HepG2 (cell line): ENCODE data around the gene ADAMTS14. TPM values are rescaled to one million over a fixed set of nuclear protein-coding genes. Genes with fewer than 3 reads are reported as not detected.

ENCODE experiments used
- ATAC-seq: fragments of 200-7000 bp; cut with Tn5 transposase; 3 replicates; pipeline ENCODE4 v1.9.1; 2020; ENCODE audit warnings: mild to moderate bottlenecking, moderate library complexity
- BruUV-seq: library from RNA; stranded (reverse); fragments of 400-500 nt; replicated peaks from 2 replicates; lab custom pipeline; 2021; lab: Mats Ljungman, UMichigan
- CTCF ChIA-PET: fragments of 300-600 bp; formaldehyde crosslinking; extraction: SDS; loops from one replicate; lab custom pipeline; 2021; ENCODE audit warnings: low total read pairs, inconsistent platforms, low intra/inter-chr PET ratio; lab: Yijun Ruan, JAX
- POLR2A ChIA-PET: fragments of 350-600 bp; sonication (Branson Sonifier 250); formaldehyde crosslinking; loops from one replicate; lab custom pipeline; 2020; ENCODE audit warnings: antibody characterized with exemption, inconsistent platforms; lab: Yijun Ruan, JAX
- DNase-seq: peaks from one replicate; pipeline ENCODE4 v3.0.0-alpha.2; 2015; ENCODE audit warnings: low spot score
- FAIRE-seq: peaks from 3 replicates; lab custom pipeline; 2011; peaks lifted over from hg19 to GRCh38; lab: Jason Lieb, UNC
- H2AFZ ChIP-seq: one replicate; pipeline ENCODE4 v1.6.1; 2011; ENCODE audit warnings: low read length, inconsistent platforms
- H3K27ac ChIP-seq: fragments of 300-600 bp; 3 replicates; pipeline ENCODE4 v1.8.0; 2011; ENCODE audit warnings: mixed run types, mild to moderate bottlenecking, mixed read lengths, low read length, inconsistent platforms; ENCODE audit not compliant: insufficient read depth; ENCODE audit errors: extremely low read length
- H3K27me3 ChIP-seq, 2 experiments: fragments of 200-600 bp in 1 of 2; 2 replicates in 1 of 2; 3 replicates in 1 of 2; pipeline versions ENCODE4 v1.6.0 to v1.8.0; 2011; ENCODE audit warnings: low read length in 2 of 2, mild to moderate bottlenecking in 2 of 2, moderate library complexity in 2 of 2, inconsistent platforms in 1 of 2; ENCODE audit not compliant: insufficient read depth in 2 of 2, control insufficient read depth in 1 of 2
- H3K36me3 ChIP-seq, 2 experiments: fragments of 200-600 bp in 1 of 2; replicated peaks in 1 of 2; 2 replicates in 1 of 2; 3 replicates in 1 of 2; pipeline versions ENCODE4 v1.5.1 to v1.8.0; 2011; ENCODE audit warnings: low read length in 2 of 2, inconsistent platforms in 1 of 2; ENCODE audit not compliant: insufficient read depth in 2 of 2, control insufficient read depth in 1 of 2
- H3K4me1 ChIP-seq: 2 replicates; pipeline ENCODE4 v1.5.1; 2012; ENCODE audit warnings: low read length, inconsistent platforms; ENCODE audit not compliant: insufficient read depth
- H3K4me2 ChIP-seq: 2 replicates; pipeline ENCODE4 v1.6.0; 2011; ENCODE audit warnings: low read depth, low read length, inconsistent platforms
- H3K4me3 ChIP-seq, 3 experiments: fragments of 200-600 bp in 1 of 3; sonication (generic), shearing (Covaris generic) in 1 of 3; replicated peaks in 1 of 3; 2 replicates each; pipeline ENCODE4 v1.5.1; 2011 to 2016; ENCODE audit warnings: low read length in 3 of 3, inconsistent platforms in 2 of 3, low read depth in 2 of 3, mild to moderate bottlenecking in 2 of 3, control low read depth in 1 of 3, mixed read lengths in 1 of 3; ENCODE audit not compliant: insufficient read depth in 1 of 3
- H3K79me2 ChIP-seq: one replicate; pipeline ENCODE4 v1.6.1; 2011; ENCODE audit warnings: low read length, inconsistent platforms; ENCODE audit not compliant: insufficient read depth
- H3K9ac ChIP-seq: 2 replicates; pipeline ENCODE4 v1.6.0; 2011; ENCODE audit warnings: mild to moderate bottlenecking, low read depth, low read length, inconsistent platforms; ENCODE audit not compliant: insufficient read depth
- H3K9me3 ChIP-seq: 2 replicates; pipeline ENCODE4 v1.5.1; 2012; ENCODE audit warnings: mild to moderate bottlenecking, low read length
- H4K20me1 ChIP-seq: 2 replicates; pipeline ENCODE4 v1.6.0; 2011; ENCODE audit warnings: inconsistent platforms, mild to moderate bottlenecking, low read length, moderate library complexity; ENCODE audit not compliant: insufficient read depth
- E2F1 ChIP-seq: sonication (generic); formaldehyde crosslinking; IDR thresholded peaks from 2 replicates; pipeline ENCODE4 v1.5.0; 2020; ENCODE audit warnings: missing genetic modification reagents
- GATAD2A ChIP-seq: IDR thresholded peaks from 2 replicates; pipeline ENCODE4 v1.6.1; 2016
- ISL2 ChIP-seq: sonication (generic); formaldehyde crosslinking; IDR thresholded peaks from 2 replicates; pipeline ENCODE4 v1.5.0; 2020; ENCODE audit warnings: missing genetic modification reagents
- KLF11 ChIP-seq: IDR thresholded peaks from 2 replicates; pipeline ENCODE4 v1.6.1; 2016; ENCODE audit warnings: missing compliant biosample characterization
- MTF2 ChIP-seq: sonication (generic); formaldehyde crosslinking; IDR thresholded peaks from 2 replicates; pipeline ENCODE4 v1.5.0; 2020; ENCODE audit warnings: missing genetic modification reagents, borderline replicate concordance
- PTBP1 ChIP-seq: fragments of 200-400 bp; formaldehyde crosslinking; IDR thresholded peaks from 2 replicates; pipeline ENCODE4 v1.6.1; 2018; ENCODE audit warnings: low read length, low read depth; ENCODE audit not compliant: poor library complexity, severe bottlenecking
- ZBTB7A ChIP-seq: sonication (generic); formaldehyde crosslinking; IDR thresholded peaks from 2 replicates; pipeline ENCODE4 v1.8.0; 2022; ENCODE audit warnings: mild to moderate bottlenecking, missing genetic modification reagents
- ZNF678 ChIP-seq: sonication (generic); formaldehyde crosslinking; IDR thresholded peaks from 2 replicates; pipeline ENCODE4 v1.4.0; 2020; ENCODE audit warnings: mild to moderate bottlenecking, missing genetic modification reagents
- ZNF740 ChIP-seq: sonication (generic); formaldehyde crosslinking; IDR thresholded peaks from 2 replicates; pipeline ENCODE4 v1.4.0; 2020; ENCODE audit warnings: missing genetic modification reagents
- in situ Hi-C: cut with HindIII; loops from 2 replicates; pipeline ENCODE4 v1.10.0; 2017; ENCODE audit warnings: low pct_unique_long_range_greater_than_20kb; ENCODE audit not compliant: extremely low pct_ligation_motif_present
- intact Hi-C: fragments of 100-400 bp; cut with micrococcal nuclease; formaldehyde crosslinking; loops from one replicate; pipeline ENCODE4 v1.10.0; 2022; ENCODE audit not compliant: unreplicated experiment
- polyA plus RNA-seq, 8 experiments: library from polyadenylated mRNA; depleted of rRNA in 3 of 8; stranded (reverse) in 7 of 8; unstranded in 1 of 8; fragments of >200 nt; fragmentation: Illumina TruSeq in 4 of 8; extraction: Trizol in 4 of 8; gene quantifications; 2 replicates each; pipeline versions ENCODE4 v1.2.1 to v1.2.3, GENCODE V29; 2011 to 2016; ENCODE audit warnings: low read depth in 4 of 8, missing spikeins in 1 of 8, mixed read lengths in 1 of 8; ENCODE audit not compliant: insufficient read depth in 1 of 8
- total RNA-seq, 5 experiments: library from RNA; depleted of rRNA; stranded (reverse); fragments of >200 nt; fragmentation: Illumina TruSeq; extraction: Trizol; gene quantifications; 2 replicates each; pipeline ENCODE4 v1.2.3, GENCODE V29; 2016; ENCODE audit warnings: low read depth in 1 of 5
- TF ChIP-seq, protein P1 (sequence below): sonication (generic); formaldehyde crosslinking; IDR thresholded peaks from 2 replicates; pipeline ENCODE4 v1.4.0; 2020; ENCODE audit warnings: mild to moderate bottlenecking, missing genetic modification reagents
- TF ChIP-seq, protein P2 (sequence below): sonication (generic); formaldehyde crosslinking; IDR thresholded peaks from 2 replicates; pipeline ENCODE4 v1.4.0; 2020; ENCODE audit warnings: missing genetic modification reagents

Gene ADAMTS14
- total and polyA plus RNA-seq, 2 of the 13 experiments (the other 11 are each of a cell fraction or from before 2014, with no cell fraction given): 0.04 to 0.07 TPM

DNA sequence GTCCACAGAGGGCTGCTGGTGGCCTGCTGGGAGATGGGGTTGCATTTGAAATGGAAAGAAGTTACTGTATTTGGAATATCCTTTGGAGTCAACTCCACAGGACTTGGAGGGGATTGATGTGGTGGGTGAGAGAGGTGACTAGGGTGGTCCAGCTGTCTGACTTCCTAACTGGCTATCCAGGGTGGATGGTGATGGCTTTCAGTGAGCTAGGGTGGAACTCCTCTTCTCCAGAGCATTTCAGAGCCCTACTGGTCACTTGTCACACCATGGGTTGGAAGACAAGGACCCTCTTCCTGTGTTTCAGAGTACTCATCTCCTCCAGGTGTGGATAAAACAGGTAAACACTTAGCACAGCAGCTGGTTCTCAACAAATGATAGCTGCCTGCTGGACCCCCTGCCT, 3.3 kb upstream of the ADAMTS14 start:
- BruUV-seq: no TSS peak
- FAIRE-seq: no peak
- no peak for DNase-seq
- H2AFZ ChIP-seq: no peak overlapping the region
- no peak for ATAC-seq
- no peak overlapping the region for H3K27ac ChIP-seq
- no peaks in the 10 kb centered on the region for H3K79me2 ChIP-seq
- no peaks in the 10 kb centered on the region for H3K36me3 ChIP-seq
- in situ Hi-C loops: no loop called here
- no peak overlapping the region for H3K4me3 ChIP-seq
- H3K9ac ChIP-seq: no peak overlapping the region
- peaks cover 3 to 27% of the 10 kb centered on the region in 2 experiments; a peak in 4 of 5 replicates for H3K27me3 ChIP-seq
- ChIA-PET POLR2A (no interaction called here), CTCF (no interaction called here)
- intact Hi-C loops: no loop called here
- no peaks in the 10 kb centered on the region for H4K20me1 ChIP-seq
- no peak overlapping the region for H3K4me2 ChIP-seq
- H3K4me1 ChIP-seq: no peaks in the 10 kb centered on the region
- no peaks in the 10 kb centered on the region for H3K9me3 ChIP-seq
- TF ChIP-seq, protein P1, sequence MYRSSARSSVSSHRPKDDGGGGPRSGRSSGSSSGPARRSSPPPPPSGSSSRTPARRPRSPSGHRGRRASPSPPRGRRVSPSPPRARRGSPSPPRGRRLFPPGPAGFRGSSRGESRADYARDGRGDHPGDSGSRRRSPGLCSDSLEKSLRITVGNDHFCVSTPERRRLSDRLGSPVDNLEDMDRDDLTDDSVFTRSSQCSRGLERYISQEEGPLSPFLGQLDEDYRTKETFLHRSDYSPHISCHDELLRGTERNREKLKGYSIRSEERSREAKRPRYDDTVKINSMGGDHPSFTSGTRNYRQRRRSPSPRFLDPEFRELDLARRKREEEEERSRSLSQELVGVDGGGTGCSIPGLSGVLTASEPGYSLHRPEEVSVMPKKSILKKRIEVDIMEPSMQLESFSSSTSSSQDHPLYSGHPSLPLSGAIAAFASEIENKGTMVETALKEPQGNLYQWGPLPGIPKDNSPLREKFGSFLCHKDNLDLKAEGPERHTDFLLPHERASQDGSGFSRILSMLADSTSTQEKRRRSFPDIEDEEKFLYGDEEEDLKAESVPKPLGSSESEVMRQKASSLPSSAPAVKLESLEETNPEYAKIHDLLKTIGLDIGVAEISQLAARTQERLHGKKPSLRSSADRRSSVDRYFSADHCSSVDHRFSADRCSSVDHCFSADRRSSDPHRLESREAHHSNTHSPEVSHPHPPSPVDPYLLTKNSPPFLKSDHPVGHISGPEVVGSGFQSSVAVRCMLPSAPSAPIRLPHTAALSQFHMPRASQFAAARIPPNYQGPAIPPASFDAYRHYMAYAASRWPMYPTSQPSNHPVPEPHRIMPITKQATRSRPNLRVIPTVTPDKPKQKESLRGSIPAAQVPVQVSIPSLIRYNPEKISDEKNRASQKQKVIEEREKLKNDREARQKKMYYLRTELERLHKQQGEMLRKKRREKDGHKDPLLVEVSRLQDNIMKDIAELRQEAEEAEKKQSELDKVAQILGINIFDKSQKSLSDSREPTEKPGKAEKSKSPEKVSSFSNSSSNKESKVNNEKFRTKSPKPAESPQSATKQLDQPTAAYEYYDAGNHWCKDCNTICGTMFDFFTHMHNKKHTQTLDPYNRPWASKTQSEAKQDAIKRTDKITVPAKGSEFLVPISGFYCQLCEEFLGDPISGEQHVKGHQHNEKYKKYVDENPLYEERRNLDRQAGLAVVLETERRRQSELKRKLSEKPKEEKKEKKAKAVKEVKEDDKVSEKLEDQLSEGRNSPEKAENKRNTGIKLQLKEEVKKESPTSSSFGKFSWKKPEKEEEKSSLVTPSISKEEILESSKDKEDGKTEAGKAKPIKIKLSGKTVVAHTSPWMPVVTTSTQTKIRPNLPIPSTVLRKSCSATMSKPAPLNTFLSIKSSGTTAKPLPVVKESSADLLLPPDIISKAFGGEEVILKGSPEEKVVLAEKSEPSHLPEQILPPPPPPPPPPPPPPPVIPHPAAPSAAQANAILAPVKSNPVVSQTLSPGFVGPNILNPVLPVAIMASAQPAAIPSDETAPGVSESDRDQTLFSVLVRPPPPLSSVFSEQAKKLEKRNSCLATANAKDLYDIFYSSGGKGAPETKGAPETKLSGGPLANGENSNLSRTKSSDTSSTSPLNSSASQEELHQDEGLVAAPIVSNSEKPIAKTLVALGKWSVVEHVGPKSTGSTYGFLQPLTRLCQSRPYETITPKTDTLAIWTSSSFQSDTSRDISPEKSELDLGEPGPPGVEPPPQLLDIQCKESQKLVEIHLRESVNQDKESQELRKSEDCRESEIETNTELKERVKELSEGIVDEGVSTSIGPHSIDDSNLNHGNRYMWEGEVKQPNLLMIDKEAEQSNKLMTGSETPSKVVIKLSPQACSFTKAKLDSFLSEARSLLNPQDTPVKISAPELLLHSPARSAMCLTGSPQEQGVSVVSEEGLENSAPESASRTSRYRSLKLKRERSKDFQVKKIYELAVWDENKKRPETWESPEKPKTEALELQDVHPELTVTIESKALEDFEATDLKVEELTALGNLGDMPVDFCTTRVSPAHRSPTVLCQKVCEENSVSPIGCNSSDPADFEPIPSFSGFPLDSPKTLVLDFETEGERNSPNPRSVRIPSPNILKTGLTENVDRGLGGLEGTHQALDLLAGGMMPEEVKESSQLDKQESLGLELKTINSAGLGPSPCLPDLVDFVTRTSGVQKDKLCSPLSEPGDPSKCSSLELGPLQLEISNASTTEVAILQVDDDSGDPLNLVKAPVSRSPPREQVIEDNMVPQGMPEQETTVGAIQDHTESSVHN (CRISPR knock-in tag): no peak
- no peak for TF ChIP-seq MTF2 (CRISPR knock-in tag)
- no peak for TF ChIP-seq E2F1
- TF ChIP-seq PTBP1: no peak
- TF ChIP-seq ZNF740 (CRISPR knock-in tag): no peak
- no peak for TF ChIP-seq ZNF678 (CRISPR knock-in tag)
- no peak for TF ChIP-seq KLF11
- TF ChIP-seq GATAD2A (CRISPR knock-in tag): no peak
- no peak for TF ChIP-seq ISL2
- TF ChIP-seq, protein P2, sequence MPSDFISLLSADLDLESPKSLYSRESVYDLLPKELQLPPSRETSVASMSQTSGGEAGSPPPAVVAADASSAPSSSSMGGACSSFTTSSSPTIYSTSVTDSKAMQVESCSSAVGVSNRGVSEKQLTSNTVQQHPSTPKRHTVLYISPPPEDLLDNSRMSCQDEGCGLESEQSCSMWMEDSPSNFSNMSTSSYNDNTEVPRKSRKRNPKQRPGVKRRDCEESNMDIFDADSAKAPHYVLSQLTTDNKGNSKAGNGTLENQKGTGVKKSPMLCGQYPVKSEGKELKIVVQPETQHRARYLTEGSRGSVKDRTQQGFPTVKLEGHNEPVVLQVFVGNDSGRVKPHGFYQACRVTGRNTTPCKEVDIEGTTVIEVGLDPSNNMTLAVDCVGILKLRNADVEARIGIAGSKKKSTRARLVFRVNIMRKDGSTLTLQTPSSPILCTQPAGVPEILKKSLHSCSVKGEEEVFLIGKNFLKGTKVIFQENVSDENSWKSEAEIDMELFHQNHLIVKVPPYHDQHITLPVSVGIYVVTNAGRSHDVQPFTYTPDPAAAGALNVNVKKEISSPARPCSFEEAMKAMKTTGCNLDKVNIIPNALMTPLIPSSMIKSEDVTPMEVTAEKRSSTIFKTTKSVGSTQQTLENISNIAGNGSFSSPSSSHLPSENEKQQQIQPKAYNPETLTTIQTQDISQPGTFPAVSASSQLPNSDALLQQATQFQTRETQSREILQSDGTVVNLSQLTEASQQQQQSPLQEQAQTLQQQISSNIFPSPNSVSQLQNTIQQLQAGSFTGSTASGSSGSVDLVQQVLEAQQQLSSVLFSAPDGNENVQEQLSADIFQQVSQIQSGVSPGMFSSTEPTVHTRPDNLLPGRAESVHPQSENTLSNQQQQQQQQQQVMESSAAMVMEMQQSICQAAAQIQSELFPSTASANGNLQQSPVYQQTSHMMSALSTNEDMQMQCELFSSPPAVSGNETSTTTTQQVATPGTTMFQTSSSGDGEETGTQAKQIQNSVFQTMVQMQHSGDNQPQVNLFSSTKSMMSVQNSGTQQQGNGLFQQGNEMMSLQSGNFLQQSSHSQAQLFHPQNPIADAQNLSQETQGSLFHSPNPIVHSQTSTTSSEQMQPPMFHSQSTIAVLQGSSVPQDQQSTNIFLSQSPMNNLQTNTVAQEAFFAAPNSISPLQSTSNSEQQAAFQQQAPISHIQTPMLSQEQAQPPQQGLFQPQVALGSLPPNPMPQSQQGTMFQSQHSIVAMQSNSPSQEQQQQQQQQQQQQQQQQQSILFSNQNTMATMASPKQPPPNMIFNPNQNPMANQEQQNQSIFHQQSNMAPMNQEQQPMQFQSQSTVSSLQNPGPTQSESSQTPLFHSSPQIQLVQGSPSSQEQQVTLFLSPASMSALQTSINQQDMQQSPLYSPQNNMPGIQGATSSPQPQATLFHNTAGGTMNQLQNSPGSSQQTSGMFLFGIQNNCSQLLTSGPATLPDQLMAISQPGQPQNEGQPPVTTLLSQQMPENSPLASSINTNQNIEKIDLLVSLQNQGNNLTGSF: no peak
- no peak for TF ChIP-seq ZBTB7A
